GM12874 (cell line): ENCODE results near the gene SLC9A3.

Source experiments
- CTCF ChIP-seq: IDR thresholded peaks from 2 replicates; pipeline ENCODE4 v1.5.1; 2011; ENCODE audit warnings: low read depth, mild to moderate bottlenecking, control low read depth, low read length, moderate library complexity; ENCODE audit not compliant: insufficient read depth

Gene SLC9A3

DNA sequence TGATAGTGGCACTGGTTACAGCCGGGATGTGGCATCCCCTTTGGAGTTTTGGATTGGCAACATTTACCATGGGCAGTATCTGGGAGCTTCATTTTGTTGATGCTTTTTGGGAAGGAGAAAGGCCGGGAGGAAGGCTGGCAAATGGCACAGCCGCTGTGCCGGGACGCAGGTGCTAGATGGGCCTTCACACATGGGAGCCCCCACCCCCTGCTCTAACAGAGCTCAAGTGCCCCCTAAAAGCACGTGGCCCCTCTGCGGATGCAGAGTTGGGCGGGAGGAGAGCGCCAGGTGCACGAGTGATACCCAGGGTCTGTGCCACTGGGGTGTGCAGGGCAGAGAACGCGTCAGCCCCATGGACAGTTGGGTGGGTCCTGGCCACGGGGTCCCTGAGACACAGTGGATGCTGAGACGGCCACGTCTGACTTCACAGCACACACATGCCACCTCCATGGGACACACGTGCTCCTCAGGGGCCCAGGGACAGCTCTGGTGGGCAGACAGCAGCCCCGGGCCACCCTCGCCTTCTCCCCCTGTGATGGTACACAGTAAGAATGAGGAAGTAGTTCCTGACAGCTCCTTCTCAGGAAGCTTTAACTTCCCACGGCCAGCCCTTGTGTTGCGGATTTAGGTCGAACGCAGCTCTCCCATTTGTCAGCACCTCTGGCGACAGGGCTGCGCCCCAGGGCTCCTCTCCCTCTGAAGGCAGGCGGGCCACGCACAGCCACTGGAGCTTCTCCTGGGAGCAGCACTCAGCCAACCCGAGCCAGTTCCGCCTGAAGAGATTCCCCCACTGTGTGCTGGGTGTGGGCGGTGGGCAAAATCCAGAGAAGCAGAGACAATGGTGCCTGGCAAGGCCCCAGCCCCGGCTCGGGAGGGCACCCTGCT, 10.8 kb downstream of the SLC9A3 start:
- TF ChIP-seq CTCF: no peak

GRCh38 chr5:511476-511875, 12.8 kb downstream of the SLC9A3 start:
- no peak for TF ChIP-seq CTCF

DNA sequence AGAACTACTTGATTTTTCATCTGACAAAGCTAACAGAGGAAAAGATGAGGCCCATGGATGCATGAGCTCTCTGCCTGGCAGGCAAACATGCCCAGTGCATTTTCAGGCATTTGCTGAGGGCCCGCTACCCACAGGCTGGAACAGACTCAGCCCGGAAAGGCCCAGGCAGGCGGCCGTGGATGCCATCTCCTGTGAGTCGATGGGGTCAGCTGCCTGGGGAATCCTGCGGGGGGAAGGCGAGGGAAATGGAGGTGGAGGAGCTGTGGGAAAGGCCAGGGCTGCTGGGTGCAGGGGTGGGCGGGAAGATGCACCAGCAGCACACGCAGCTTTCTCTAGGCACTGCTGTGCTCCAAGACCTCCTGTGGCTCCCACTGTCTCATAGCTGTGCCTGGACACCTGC, 13.7 kb downstream of the SLC9A3 start:
- TF ChIP-seq CTCF: no peak

DNA sequence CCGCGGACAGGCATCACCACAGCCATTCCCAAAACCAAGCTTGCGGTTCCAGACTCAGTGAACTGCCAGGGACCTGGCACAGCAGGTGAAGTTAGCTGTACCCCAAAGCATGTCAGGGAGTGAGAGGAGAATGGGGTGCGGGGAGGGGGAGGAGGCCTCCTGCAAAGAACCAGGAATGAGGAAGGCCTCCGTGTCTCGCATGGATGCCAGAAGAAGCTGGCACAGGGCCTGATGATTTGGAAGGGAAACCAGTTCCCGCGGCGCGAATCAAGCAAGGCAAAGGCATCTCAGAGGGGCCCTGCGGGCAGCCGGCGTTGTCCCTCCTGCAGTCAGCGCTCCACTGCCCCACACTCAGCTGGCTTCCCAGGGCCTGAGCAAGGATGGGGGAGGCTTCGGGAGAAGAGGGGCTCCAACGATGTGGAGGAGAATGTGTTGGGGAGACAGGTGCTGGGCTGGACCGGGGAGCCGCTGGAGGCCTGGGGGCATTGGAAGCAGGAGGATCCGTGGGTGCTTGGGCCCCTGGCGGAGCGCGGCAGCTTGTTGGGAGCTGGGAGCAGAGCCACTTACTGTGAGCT, 14.6 kb downstream of the SLC9A3 start:
- no peak for TF ChIP-seq CTCF

DNA sequence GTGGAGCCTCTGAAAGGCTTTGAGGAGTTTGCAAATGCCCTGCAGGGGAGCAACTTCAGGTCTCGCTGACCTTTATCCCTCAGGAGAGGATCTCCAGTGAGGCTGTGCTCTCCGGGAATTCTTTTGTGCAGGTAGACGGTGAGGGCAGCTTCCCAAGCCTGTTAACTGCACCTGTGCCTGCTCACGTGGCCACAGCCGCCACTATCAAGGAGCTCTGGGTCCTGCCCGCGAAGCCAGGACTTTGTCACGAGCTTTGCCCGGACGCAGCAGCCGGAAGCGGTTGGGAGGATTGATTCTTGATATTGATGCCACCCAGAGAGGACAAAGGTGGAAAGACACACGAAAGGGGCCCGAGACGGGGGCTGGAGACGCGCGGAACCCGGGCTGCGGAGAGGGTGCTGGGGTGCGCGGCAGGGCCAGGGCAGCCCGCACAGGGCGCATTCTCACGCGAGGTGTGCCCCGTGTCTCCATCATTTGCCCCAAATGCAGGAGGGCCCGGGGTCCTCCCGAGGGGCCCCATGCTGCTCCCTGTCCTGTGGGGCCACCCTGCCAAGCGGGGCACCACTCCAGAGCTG, 18.2 kb downstream of the SLC9A3 start:
- TF ChIP-seq CTCF: no peak

GRCh38 chr5:504326-505154, 19.7 kb downstream of the SLC9A3 start:
- no peak for TF ChIP-seq CTCF
